Measurements from ENCODE around the gene CAMSAP3. TPM values are rescaled to one million over a fixed set of nuclear protein-coding genes. Genes with fewer than 3 reads are reported as not detected.

CAMSAP3 gene
- polyA plus RNA-seq, 1 of the 3 experiments (the other 2 are of a cell fraction) = 0.08 TPM

- TF ChIP-seq REST (IDR thresholded peaks at IDR 0.05; ENCODE audit: low read depth, low read length) = no peak
These were observed 36.9 kb downstream of the CAMSAP3 start (continued) for GRCh38 chr19:7632340-7633203.

- H3K79me2 ChIP-seq (ENCODE audit: insufficient read depth) = peaks cover 23% of the 10 kb centered on the region
- POLR2A ChIA-PET = interaction anchor here (1.1 to 1.2 kb wide), 2 partner anchors 15 to 39 kb away, joined by 3 read pairs; no protein-coding TSS in a partner anchor
- H3K36me3 ChIP-seq (replicated peaks in 1 of 2; ENCODE audit: control insufficient read depth in 1 of 2, insufficient read depth in 2 of 2, low read length in 1 of 2) = no peaks in the 10 kb centered on the region
- no peak within 1 kb of the TSS for H3K27ac ChIP-seq (ENCODE audit: low read depth in 2 of 2, low read length in 1 of 2)
- peaks cover 0 to 14% of the 10 kb centered on the region in 2 experiments; a peak in 1 of 4 replicates for H3K4me1 ChIP-seq (ENCODE audit: control insufficient read depth in 1 of 2, insufficient read depth in 2 of 2, low read depth in 1 of 2, low read length in 1 of 2)
- H3K27me3 ChIP-seq (ENCODE audit: insufficient read depth) = peaks cover 37% of the 10 kb centered on the region
- H3K9ac ChIP-seq = no peak within 1 kb of the TSS
- CTCF ChIA-PET = interaction anchor here (0.6 to 5.5 kb wide), 5 partner anchors 19 to 1572 kb away, joined by 3 to 25 read pairs (median 5); partner anchors contain the start of gene TRAPPC5
- H2AFZ ChIP-seq (ENCODE audit: low read depth) = no peak within 1 kb of the TSS
- no peak within 1 kb of the TSS for H3K4me3 ChIP-seq (ENCODE audit: low read depth in 2 of 2, low read length in 1 of 2)
- no peak for DNase-seq
- no peaks in the 10 kb centered on the region for H4K20me1 ChIP-seq (ENCODE audit: insufficient read depth)
- WGBS (ENCODE audit: low lambda C conversion rate) = no CpG with 5 or more reads among the region's 2 CpGs
- H3K4me2 ChIP-seq = no peak within 1 kb of the TSS
- TF ChIP-seq FOXJ3 (CRISPR knock-in tag; IDR thresholded peaks at IDR 0.05) (no peak), MXI1 (IDR thresholded peaks at IDR 0.05; ENCODE audit: low read depth, low read length) (no peak), PBX3 (IDR thresholded peaks at IDR 0.05) (no peak)
- no peaks in the 10 kb centered on the region for H3F3A ChIP-seq (replicated peaks; ENCODE audit: insufficient read depth)
- H3K9me2 ChIP-seq = no peaks in the 10 kb centered on the region
- H3K9me3 ChIP-seq = no peaks in the 10 kb centered on the region
These were observed 38.0 kb downstream of the CAMSAP3 start, which contains the start of gene PCP2 for GRCh38 chr19:7633698-7634097. Gene PCP2 (minus strand): TSS chr19:7633719. CDS start chr19:7633457, 262 bp downstream.

GRCh38 chr19:7635670-7636069, 40.0 kb downstream of the CAMSAP3 start:
- Histone ChIP-seq H3K9ac (no peak overlapping the region), H3K4me2 (no peak overlapping the region), H4K20me1 (ENCODE audit: insufficient read depth) (no peaks in the 10 kb centered on the region), H3K36me3 (replicated peaks in 1 of 2; ENCODE audit: control insufficient read depth in 1 of 2, insufficient read depth in 2 of 2, low read length in 1 of 2) (no peaks in the 10 kb centered on the region), H3K4me1 (ENCODE audit: control insufficient read depth in 1 of 2, insufficient read depth in 2 of 2, low read depth in 1 of 2, low read length in 1 of 2) (peaks cover 0 to 5% of the 10 kb centered on the region in 2 experiments; a peak in 1 of 4 replicates), H2AFZ (ENCODE audit: low read depth) (no peak overlapping the region), H3K9me2 (no peaks in the 10 kb centered on the region), H3F3A (replicated peaks; ENCODE audit: insufficient read depth) (peaks cover 4% of the 10 kb centered on the region), H3K9me3 (no peaks in the 10 kb centered on the region), H3K27ac (ENCODE audit: low read depth in 2 of 2, low read length in 1 of 2) (no peak overlapping the region), H3K79me2 (ENCODE audit: insufficient read depth) (peaks cover 5% of the 10 kb centered on the region; the same call in 1 of the 2 replicates), H3K4me3 (ENCODE audit: low read depth in 2 of 2, low read length in 1 of 2) (no peak overlapping the region), H3K27me3 (ENCODE audit: insufficient read depth) (peaks cover 37% of the 10 kb centered on the region)
- no peak for DNase-seq
- ChIA-PET CTCF (interaction anchor here (1.1 to 5.5 kb wide), 5 partner anchors 9 to 163 kb away, joined by 5 to 25 read pairs (median 7); partner anchors contain the start of gene TRAPPC5), POLR2A (interaction anchor here (1.2 kb wide), 1 partner anchor 45 kb away, joined by 3 read pairs; the partner anchor contains the start of gene TRAPPC5)
- 13% methylated on average over 6 of the region's 6 CpGs for WGBS (ENCODE audit: low lambda C conversion rate)
- TF ChIP-seq MAX (IDR thresholded peaks at IDR 0.05; ENCODE audit: low read depth) (no peak), FOXJ3 (CRISPR knock-in tag; IDR thresholded peaks at IDR 0.05) (no peak), MEF2A (IDR thresholded peaks at IDR 0.05; ENCODE audit: borderline replicate concordance, low read depth) (no peak), CHD2 (IDR thresholded peaks at IDR 0.05; ENCODE audit: low read length, partially characterized antibody) (no peak), EP300 (IDR thresholded peaks at IDR 0.05; ENCODE audit: borderline replicate concordance in 1 of 2, low read depth in 1 of 2, low read length in 1 of 2) (no peak), SMC3 (IDR thresholded peaks at IDR 0.05; ENCODE audit: low read depth, low read length) (no peak), MXI1 (IDR thresholded peaks at IDR 0.05; ENCODE audit: low read depth, low read length) (no peak), RCOR1 (IDR thresholded peaks at IDR 0.05; ENCODE audit: low read length) (no peak), TCF12 (IDR thresholded peaks at IDR 0.05) (no peak), EZH2phosphoT487 (IDR thresholded peaks at IDR 0.05; ENCODE audit: borderline replicate concordance, low read depth) (no peak), FOSL2 (IDR thresholded peaks at IDR 0.05; ENCODE audit: borderline replicate concordance, low read depth) (no peak), GATA2 (CRISPR knock-in tag; IDR thresholded peaks at IDR 0.05) (no peak), ZBTB33 (IDR thresholded peaks at IDR 0.05; ENCODE audit: borderline replicate concordance, low read depth) (no peak)

Data from SK-N-SH (cell line).